Activated T-cell treated with anti-CD3 and anti-CD28 coated beads for 1 hour (primary cell): ENCODE data around the gene HSFX4.
"Not testable (repeated sequence)": the region's sequence is repeated elsewhere in the genome, so short reads cannot be mapped to it uniquely, and the experiment has no call there.

Experiments used
- DNase-seq: peaks from one replicate; pipeline ENCODE4 v3.0.0-alpha.2; 2020; ENCODE audit warnings: low read depth

The HSFX4 gene

GRCh38 chrX:149937871-149938426 is 8.6 kb downstream of the HSFX4 start:
- no peak for DNase-seq

DNA sequence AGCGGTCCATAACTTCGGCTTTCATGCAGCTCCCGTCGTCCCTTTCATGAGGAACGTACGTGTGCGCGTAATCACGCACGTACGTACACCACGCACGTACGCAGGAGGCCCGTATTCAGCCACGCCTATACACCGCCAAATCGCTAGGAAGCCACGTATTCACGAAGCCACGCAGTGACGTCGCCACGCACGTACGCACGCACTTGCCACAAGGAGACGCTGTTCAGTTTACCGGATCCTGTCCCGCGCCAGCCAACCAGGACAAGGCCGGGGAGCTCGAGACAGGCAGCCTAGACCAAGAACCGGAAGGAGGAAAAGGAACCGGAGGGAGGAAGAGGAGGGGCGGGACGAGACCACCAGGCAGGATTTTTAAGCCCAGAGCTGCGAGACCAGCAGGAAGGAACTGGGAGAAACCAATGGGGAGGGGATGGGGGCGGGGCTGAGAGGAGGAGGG is 9.1 kb downstream of the HSFX4 start, which contains the start of gene EOLA2:
Gene EOLA2 (minus strand): TSS at position 65 of the 454 bp plus-strand sequence. CDS start 4,617 bp downstream, outside the sequence.
- peak; percentile 78 for DNase-seq

GRCh38 chrX:149938881-149939654 is 9.7 kb downstream of the HSFX4 start:
- DNase-seq: peak; percentile 81

DNA sequence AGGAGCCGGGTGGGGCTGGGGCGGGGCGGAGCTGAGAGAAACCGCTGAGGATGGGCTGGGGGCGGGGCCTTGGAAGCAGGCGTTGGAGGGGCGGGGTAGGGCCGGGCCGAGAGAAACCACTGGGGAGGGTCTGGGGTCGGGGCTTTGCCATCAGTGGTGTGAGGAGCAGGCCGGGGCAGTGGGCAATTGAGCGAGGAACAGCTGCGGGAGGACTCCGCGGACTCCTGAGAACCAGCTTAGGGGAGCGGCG is 10.2 kb downstream of the HSFX4 start:
- DNase-seq: no peak

- peak; percentile 74 for DNase-seq
Measured at GRCh38 chrX:149939905-149940673, 10.7 kb downstream of the HSFX4 start.

DNA sequence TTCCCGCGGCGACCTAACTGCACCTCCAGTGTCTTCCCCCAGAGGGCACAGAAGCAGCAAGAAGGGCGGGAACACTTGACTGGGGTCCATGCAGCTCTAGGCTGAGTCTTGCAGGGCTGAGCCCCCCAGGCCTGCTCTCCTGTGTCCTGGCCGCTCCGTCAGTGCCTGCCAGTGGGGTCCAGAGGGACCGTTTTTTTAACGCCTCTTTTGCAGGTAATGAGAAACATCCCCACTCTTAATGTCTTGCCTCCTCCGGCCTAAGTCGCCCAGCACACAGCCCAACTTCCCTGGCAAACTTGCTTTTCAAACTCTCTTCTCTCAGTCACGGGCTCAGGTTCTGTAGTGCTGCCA is 11.3 kb downstream of the HSFX4 start:
- DNase-seq: not testable (repeated sequence)

DNA sequence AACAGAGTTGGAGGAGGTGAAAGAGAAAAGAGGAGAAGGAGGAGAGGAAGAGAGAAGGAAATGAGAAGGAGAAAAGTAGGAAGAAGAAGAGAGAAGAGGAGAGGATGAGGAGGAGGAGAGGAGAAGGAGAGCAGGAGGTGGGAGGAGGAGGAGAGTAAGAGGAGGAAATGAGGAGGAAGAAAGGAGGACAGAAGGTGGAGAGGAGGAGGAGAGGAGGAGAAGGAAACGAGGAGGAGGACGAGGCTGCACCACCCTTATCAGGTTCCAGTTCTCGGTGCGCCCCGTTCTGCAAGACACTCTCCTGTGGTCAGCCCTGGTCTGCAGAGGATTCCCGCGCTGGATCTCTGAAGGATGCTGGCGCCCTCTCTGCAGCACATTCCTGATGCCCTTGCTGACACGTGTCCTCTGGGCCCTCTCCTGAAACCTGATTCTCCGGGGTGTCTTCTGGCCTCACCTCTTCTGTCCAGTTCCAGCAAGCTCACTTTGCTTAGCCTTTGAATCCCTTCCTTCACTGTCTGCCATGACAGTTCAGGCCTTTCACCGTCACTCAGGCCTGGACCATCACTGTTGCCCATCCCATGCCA is 15.8 kb downstream of the HSFX4 start:
- DNase-seq: not testable (repeated sequence)

DNA sequence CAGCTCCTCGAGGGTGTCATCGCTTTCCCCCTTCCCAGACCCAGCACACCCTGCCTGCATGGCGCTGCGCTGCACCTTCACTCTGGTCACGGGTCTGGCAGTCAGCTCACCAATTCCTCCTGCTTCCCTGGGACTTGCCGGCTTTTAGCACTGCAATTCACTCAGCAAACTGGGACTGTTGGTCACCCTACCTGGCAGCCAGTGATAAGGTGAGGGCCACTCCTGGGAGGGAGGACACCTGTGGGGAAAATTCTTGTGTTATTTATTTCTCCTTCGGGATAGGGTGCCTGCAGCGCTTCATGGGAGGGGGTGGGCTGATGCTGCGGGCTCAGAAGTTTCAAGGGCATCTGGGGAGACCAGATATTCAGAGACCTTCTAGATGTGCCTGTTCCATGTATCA is 16.4 kb downstream of the HSFX4 start:
- DNase-seq: not testable (repeated sequence)

GRCh38 chrX:149946932-149947331 is 17.6 kb downstream of the HSFX4 start:
- not testable (repeated sequence) for DNase-seq

DNA sequence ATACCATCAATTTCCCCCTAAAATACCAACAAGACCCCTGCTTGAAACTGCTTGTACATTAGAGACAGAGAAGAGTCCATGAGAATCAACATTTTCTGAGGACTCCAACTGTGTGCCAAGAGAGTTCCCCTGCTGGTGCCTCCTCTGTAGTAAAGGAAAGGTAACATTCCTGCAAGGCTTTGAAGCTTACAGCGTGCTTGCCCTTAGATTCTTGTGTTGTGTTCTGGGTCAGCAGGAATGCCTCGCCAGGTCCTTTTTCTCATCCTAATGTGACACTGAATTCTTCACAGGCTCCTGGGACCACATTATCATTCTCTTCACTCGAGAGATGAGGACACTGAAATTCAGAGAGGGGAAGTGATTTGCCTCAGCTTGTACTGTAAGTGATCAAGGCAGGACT is 18.6 kb downstream of the HSFX4 start:
- no peak for DNase-seq

GRCh38 chrX:149949743-149950436 is 20.5 kb downstream of the HSFX4 start:
- DNase-seq: no peak

GRCh38 chrX:149950681-149951080 is 21.3 kb downstream of the HSFX4 start:
- no peak for DNase-seq

GRCh38 chrX:149961572-149961971 is 32.2 kb downstream of the HSFX4 start:
- no peak for DNase-seq

DNA sequence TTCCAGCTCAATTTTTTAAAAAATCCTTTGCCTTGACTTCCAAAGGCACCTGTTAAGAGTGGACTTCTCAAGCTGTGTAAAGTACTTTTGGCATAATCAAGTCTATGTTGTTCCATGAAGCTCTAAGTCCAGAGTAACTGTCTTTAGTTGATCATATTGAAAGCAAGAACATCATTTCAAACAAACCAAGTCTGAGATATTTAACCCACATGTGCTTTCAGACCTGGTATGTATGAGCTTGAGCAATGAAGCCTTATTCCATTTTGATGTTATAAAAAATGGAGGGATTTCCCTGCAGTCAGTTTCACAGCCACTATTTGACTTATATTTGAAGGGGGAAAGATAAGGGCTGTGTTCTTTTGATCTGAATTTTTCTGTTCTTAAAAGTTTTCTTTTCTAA is 32.6 kb downstream of the HSFX4 start:
- no peak for DNase-seq

- DNase-seq: no peak
Measured at GRCh38 chrX:149962859-149963757, 33.7 kb downstream of the HSFX4 start.

GRCh38 chrX:149979126-149979644 is 49.8 kb downstream of the HSFX4 start:
- no peak for DNase-seq
